Measurements from ENCODE around the gene SASH1.

SASH1 gene

DNA sequence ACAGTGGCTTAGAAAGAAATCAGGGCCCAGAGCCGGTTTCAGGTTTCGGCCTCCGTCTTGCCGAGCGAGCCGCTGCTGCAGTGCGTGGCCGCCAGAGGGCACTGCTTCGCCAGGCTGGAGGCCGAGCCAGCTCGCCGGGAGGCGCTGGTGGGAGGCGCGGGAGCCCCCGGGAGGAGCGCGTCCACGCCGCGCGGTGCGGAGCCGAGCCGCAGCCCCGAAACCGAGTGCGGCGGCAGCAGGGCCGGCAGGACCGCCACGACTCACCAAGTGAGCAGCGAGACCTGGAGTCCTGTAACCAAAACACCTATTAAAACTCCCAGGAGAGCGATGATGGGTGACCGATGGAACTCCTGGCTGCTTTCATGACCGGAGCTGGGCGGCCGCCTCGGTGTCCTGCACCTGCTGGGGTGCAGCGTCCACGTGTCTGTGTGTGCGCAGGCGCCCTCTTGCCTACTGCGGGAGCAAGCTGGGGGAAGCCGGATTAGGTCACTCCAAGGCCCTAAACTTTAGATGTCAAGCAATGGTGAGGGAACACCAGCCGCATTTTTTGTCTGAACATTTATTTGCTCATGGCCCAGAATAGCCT is 217.3 kb downstream of the SASH1 start:
- intact Hi-C loops (cut with DNase I; ENCODE audit: low total_unique reads): loop anchor here (5.0 kb wide), 1 partner anchor 387 kb away; no protein-coding TSS in a partner anchor
- Histone ChIP-seq H3K27me3 (no peaks in the 10 kb centered on the region), H3K4me1 (peaks cover 0 to 10% (median 6%) of the 10 kb centered on the region in 4 donors), H3K36me3 (no peaks in the 10 kb centered on the region), H3K4me3 (peak overlapping the region; percentile 49 to 62), H3K9me3 (no peaks in the 10 kb centered on the region), H3K27ac (peak overlapping the region in 1 of 2 donors; percentile 30)
- DNase-seq: peak; percentile 65 to 84
- TF ChIP-seq, protein P1, sequence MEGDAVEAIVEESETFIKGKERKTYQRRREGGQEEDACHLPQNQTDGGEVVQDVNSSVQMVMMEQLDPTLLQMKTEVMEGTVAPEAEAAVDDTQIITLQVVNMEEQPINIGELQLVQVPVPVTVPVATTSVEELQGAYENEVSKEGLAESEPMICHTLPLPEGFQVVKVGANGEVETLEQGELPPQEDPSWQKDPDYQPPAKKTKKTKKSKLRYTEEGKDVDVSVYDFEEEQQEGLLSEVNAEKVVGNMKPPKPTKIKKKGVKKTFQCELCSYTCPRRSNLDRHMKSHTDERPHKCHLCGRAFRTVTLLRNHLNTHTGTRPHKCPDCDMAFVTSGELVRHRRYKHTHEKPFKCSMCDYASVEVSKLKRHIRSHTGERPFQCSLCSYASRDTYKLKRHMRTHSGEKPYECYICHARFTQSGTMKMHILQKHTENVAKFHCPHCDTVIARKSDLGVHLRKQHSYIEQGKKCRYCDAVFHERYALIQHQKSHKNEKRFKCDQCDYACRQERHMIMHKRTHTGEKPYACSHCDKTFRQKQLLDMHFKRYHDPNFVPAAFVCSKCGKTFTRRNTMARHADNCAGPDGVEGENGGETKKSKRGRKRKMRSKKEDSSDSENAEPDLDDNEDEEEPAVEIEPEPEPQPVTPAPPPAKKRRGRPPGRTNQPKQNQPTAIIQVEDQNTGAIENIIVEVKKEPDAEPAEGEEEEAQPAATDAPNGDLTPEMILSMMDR (IDR thresholded peaks at IDR 0.05): peak; percentile 94 to 99

DNA sequence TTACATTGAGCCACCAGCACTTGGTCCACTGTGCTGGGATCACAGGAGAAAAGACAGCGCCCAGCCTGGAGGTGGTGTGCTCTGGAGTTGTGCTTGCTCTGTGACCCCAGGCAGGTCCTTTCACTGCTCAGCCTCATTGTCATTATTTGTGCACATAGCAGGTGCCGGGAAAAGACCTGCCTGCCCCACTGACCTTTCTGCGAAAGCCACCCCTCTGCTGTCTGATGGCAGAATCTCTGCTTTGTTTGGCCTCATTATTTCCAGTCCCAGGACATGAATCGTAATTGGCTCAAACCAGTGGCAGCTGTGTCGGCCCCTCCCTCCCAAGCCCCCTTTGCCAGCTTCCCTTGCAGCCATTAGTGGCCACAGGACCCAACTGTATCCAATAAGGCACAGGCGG is 219.0 kb downstream of the SASH1 start:
- H3K4me1 ChIP-seq: peaks cover 0 to 27% (median 18%) of the 10 kb centered on the region in 4 donors
- TF ChIP-seq, protein P1 (IDR thresholded peaks at IDR 0.05): no peak
- no peak for DNase-seq
- no peak overlapping the region for H3K4me3 ChIP-seq
- intact Hi-C loops (cut with DNase I; ENCODE audit: low total_unique reads): loop anchor here (5.0 kb wide), 1 partner anchor 386 kb away; no protein-coding TSS in a partner anchor
- H3K27me3 ChIP-seq: no peaks in the 10 kb centered on the region
- H3K36me3 ChIP-seq: no peaks in the 10 kb centered on the region
- H3K9me3 ChIP-seq: no peaks in the 10 kb centered on the region
- no peak overlapping the region for H3K27ac ChIP-seq

DNA sequence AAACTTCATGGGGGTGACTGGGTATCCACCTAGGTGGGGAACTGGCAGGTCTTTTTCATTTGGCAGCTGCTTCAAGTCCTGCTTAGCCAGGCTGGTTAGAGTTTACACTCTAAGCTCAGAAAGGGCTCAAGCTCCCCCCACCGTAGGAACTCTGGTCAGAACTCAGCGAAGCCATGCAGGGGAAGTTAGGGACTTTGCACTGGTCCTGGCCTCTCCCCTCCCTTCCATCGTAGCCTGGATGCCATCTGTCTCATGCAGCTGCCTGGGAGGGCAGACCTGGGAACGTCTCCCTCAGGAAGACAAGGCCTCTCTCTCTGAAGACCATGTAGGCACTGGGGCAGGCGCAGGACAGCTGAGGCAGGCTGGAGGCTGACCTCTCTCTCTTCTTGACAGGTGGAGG is 220.4 kb downstream of the SASH1 start:
- no peak for DNase-seq
- H3K9me3 ChIP-seq: no peaks in the 10 kb centered on the region
- no peaks in the 10 kb centered on the region for H3K36me3 ChIP-seq
- peaks cover 0 to 30% (median 19%) of the 10 kb centered on the region in 4 donors for H3K4me1 ChIP-seq
- TF ChIP-seq, protein P1 (IDR thresholded peaks at IDR 0.05): no peak
- no peak overlapping the region for H3K4me3 ChIP-seq
- H3K27me3 ChIP-seq: no peaks in the 10 kb centered on the region
- no peak overlapping the region for H3K27ac ChIP-seq
- intact Hi-C loops (cut with DNase I; ENCODE audit: low total_unique reads): loop anchor here (5.0 kb wide), 1 partner anchor 384 kb away; no protein-coding TSS in a partner anchor

- H3K27me3 ChIP-seq: no peaks in the 10 kb centered on the region
- H3K4me3 ChIP-seq: no peak overlapping the region
- H3K4me1 ChIP-seq: peaks cover 0 to 27% (median 18%) of the 10 kb centered on the region in 4 donors
- H3K9me3 ChIP-seq: no peaks in the 10 kb centered on the region
- no peak for DNase-seq
- intact Hi-C loops (cut with DNase I; ENCODE audit: low total_unique reads): loop anchor here (5.0 kb wide), 1 partner anchor 383 kb away; no protein-coding TSS in a partner anchor
- no peaks in the 10 kb centered on the region for H3K36me3 ChIP-seq
- TF ChIP-seq, protein P1 (IDR thresholded peaks at IDR 0.05): no peak
- H3K27ac ChIP-seq: no peak overlapping the region
Observed at GRCh38 chr6:148564494-148565035, 221.9 kb downstream of the SASH1 start.

- no peak for DNase-seq
- peak overlapping the region in 1 of 2 donors; percentile 7 for H3K4me3 ChIP-seq
- TF ChIP-seq, protein P1 (IDR thresholded peaks at IDR 0.05): no peak
- peak overlapping the region in 1 of 2 donors; percentile 33 for H3K27ac ChIP-seq
- H3K9me3 ChIP-seq: no peaks in the 10 kb centered on the region
- no peaks in the 10 kb centered on the region for H3K27me3 ChIP-seq
- intact Hi-C loops (cut with DNase I; ENCODE audit: low total_unique reads): no loop called here
- peaks cover 0 to 21% (median 13%) of the 10 kb centered on the region in 4 donors for H3K4me1 ChIP-seq
- no peaks in the 10 kb centered on the region for H3K36me3 ChIP-seq
Observed at GRCh38 chr6:148565321-148565926, 222.8 kb downstream of the SASH1 start.

Data from tibial artery (tissue), 4 donors.